BJ (cell line): ENCODE results near the gene RPL13. TPM values are rescaled to one million over a fixed set of nuclear protein-coding genes. Genes with fewer than 3 reads are reported as not detected.

Source experiments
- CTCF ChIA-PET: fragments of 350-600 bp; formaldehyde crosslinking; extraction: SDS; loops from one replicate; lab custom pipeline; 2021; ENCODE audit warnings: antibody characterized with exemption, inconsistent platforms; lab: Yijun Ruan, JAX
- POLR2A ChIA-PET: fragments of 300-600 bp; sonication (Branson Sonifier 250); formaldehyde crosslinking; extraction: SDS; loops from one replicate; lab custom pipeline; 2021; ENCODE audit warnings: antibody characterized with exemption; lab: Charles Lee
- DNase-seq: peaks from one replicate; pipeline ENCODE4 v3.0.0-alpha.2; 2011; ENCODE audit warnings: low read depth
- H3K27me3 ChIP-seq: 2 replicates; pipeline ENCODE4 v1.6.0; 2011; ENCODE audit warnings: low read length; ENCODE audit not compliant: control insufficient read depth, insufficient read depth
- H3K36me3 ChIP-seq: 2 replicates; pipeline ENCODE4 v1.5.1; 2011; ENCODE audit warnings: low read length; ENCODE audit not compliant: control insufficient read depth, insufficient read depth
- H3K4me3 ChIP-seq: 2 replicates; pipeline ENCODE4 v1.5.1; 2011; ENCODE audit warnings: low read depth, mild to moderate bottlenecking, control low read depth, low read length
- polyA plus RNA-seq: library from polyadenylated mRNA; depleted of rRNA; stranded (reverse); fragments of >200 nt; gene quantifications from 2 replicates; pipeline ENCODE4 v1.2.3, GENCODE V29; 2011
- TF ChIP-seq, protein P1 (sequence below): IDR thresholded peaks from 2 replicates; pipeline ENCODE4 v1.5.1; 2011; ENCODE audit warnings: low read depth, mild to moderate bottlenecking, control low read depth, inconsistent platforms, low read length, moderate library complexity; ENCODE audit not compliant: insufficient read depth

RPL13 gene
- polyA plus RNA-seq, 1 experiment, result 4,466 TPM

GRCh38 chr16:89531821-89532526, 28.5 kb upstream of the RPL13 start:
- TF ChIP-seq, protein P1, sequence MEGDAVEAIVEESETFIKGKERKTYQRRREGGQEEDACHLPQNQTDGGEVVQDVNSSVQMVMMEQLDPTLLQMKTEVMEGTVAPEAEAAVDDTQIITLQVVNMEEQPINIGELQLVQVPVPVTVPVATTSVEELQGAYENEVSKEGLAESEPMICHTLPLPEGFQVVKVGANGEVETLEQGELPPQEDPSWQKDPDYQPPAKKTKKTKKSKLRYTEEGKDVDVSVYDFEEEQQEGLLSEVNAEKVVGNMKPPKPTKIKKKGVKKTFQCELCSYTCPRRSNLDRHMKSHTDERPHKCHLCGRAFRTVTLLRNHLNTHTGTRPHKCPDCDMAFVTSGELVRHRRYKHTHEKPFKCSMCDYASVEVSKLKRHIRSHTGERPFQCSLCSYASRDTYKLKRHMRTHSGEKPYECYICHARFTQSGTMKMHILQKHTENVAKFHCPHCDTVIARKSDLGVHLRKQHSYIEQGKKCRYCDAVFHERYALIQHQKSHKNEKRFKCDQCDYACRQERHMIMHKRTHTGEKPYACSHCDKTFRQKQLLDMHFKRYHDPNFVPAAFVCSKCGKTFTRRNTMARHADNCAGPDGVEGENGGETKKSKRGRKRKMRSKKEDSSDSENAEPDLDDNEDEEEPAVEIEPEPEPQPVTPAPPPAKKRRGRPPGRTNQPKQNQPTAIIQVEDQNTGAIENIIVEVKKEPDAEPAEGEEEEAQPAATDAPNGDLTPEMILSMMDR, result no peak
- ChIA-PET CTCF (no interaction called here), POLR2A (no interaction called here)
- Histone ChIP-seq H3K4me3 (no peak overlapping the region), H3K27me3 (no peaks in the 10 kb centered on the region), H3K36me3 (peaks cover 41% of the 10 kb centered on the region)
- no peak for DNase-seq

- peaks cover 49% of the 10 kb centered on the region for H3K36me3 ChIP-seq
- no peaks in the 10 kb centered on the region for H3K27me3 ChIP-seq
- ChIA-PET POLR2A (no interaction called here), CTCF (no interaction called here)
- TF ChIP-seq, protein P1, result no peak
- no peak for DNase-seq
- no peak overlapping the region for H3K4me3 ChIP-seq
Observed at GRCh38 chr16:89534252-89534756, 26.2 kb upstream of the RPL13 start.

- no peak for DNase-seq
- ChIA-PET POLR2A (no interaction called here), CTCF (no interaction called here)
- TF ChIP-seq, protein P1, result no peak
- Histone ChIP-seq H3K36me3 (peaks cover 39% of the 10 kb centered on the region), H3K27me3 (no peaks in the 10 kb centered on the region), H3K4me3 (no peak overlapping the region)
Observed at GRCh38 chr16:89536371-89536770, 24.1 kb upstream of the RPL13 start.

GRCh38 chr16:89536886-89537548, 23.5 kb upstream of the RPL13 start:
- no peaks in the 10 kb centered on the region for H3K27me3 ChIP-seq
- no peak overlapping the region for H3K4me3 ChIP-seq
- peaks cover 36% of the 10 kb centered on the region for H3K36me3 ChIP-seq
- TF ChIP-seq, protein P1, result no peak
- no peak for DNase-seq
- ChIA-PET POLR2A (no interaction called here), CTCF (interaction anchor here (0.7 kb wide), 1 partner anchor 12 kb away, joined by 3 read pairs; no protein-coding TSS in a partner anchor)

DNA sequence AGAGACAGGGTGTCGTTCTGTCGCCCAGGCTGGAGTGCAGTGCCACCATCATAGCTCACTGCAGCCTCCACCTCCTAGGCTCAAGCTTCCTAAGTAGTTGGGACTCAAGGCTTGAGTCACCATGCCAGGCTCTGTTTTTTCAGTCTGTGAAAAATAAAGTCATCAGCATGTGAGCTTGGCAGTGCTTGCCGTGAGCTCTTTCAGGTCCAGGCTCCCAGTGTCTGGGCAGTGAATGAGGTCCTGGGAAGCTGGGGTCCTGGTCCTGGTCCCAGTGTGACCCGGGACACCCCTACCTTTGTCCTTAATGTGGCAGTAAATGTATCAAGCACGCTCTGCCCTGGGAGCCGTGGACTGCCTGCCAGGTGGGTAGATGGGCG, 22.9 kb upstream of the RPL13 start:
- no peak for DNase-seq
- Histone ChIP-seq H3K36me3 (peaks cover 33% of the 10 kb centered on the region), H3K27me3 (no peaks in the 10 kb centered on the region), H3K4me3 (no peak overlapping the region)
- POLR2A ChIA-PET, result no interaction called here
- CTCF ChIA-PET, result interaction anchor here (0.7 kb wide), 1 partner anchor 13 kb away, joined by 3 read pairs; no protein-coding TSS in a partner anchor
- TF ChIP-seq, protein P1, result no peak
